ENCODE measurements around the gene RNF149. TPM values are rescaled to one million over a fixed set of nuclear protein-coding genes. Genes with fewer than 3 reads are reported as not detected.
A peak's percentile ranks its signal among the peaks of the same experiment; 100 is the strongest.

RNF149 gene
- total RNA-seq, 1 experiment from 2014 or later: 40.2 TPM

DNA sequence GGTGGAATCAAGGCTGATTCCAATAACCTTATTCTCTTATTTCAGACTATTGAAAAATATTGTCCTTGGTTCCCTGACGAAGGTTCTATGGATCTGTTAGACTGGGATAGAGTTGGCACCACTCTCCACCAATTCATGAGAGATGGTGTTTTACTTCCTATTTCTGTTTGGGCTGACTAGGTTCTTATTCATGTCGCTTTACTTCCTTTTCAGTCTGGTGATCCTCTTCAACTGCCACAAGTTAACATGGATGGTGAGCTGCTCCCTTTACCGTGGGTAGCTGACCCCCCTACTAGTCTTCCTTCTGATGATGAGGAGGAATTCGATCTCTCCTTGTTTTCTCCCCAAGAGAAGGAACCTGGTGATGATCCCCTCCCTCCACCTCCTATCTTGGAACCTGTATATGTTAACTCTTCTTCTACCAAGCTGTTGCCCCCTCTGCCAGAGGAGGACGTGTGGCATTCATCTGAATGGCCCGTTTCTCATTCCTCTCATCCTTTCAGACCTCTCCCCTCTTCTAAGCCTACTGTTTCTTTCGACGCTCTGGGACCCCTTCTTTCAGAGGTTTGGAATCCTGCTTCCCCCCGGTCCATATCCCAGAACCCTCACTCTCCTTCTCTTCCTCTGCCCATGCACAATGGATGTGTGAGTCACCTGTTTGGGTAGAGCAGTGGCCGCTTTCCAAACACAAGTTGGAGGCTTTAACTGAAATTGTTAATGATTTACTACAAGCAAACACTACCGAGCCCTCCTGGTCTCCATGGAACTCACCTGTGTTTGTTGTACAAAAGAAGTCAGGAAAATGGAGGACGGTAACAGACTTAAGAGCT is 69.4 kb downstream of the RNF149 start:
- TF ChIP-seq, protein P1, sequence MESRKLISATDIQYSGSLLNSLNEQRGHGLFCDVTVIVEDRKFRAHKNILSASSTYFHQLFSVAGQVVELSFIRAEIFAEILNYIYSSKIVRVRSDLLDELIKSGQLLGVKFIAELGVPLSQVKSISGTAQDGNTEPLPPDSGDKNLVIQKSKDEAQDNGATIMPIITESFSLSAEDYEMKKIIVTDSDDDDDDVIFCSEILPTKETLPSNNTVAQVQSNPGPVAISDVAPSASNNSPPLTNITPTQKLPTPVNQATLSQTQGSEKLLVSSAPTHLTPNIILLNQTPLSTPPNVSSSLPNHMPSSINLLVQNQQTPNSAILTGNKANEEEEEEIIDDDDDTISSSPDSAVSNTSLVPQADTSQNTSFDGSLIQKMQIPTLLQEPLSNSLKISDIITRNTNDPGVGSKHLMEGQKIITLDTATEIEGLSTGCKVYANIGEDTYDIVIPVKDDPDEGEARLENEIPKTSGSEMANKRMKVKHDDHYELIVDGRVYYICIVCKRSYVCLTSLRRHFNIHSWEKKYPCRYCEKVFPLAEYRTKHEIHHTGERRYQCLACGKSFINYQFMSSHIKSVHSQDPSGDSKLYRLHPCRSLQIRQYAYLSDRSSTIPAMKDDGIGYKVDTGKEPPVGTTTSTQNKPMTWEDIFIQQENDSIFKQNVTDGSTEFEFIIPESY (IDR thresholded peaks at IDR 0.05; ENCODE audit: extremely low read depth, insufficient replicate concordance, low read length): no peak
- TF ChIP-seq EGR1 (IDR thresholded peaks at IDR 0.05; ENCODE audit: low read depth) (no peak), ZFX (IDR thresholded peaks at IDR 0.05) (no peak), POLR2A (IDR thresholded peaks at IDR 0.05; ENCODE audit: borderline replicate concordance, extremely low read depth, insufficient read depth, insufficient read length) (no peak), YY1 (IDR thresholded peaks at IDR 0.05; ENCODE audit: extremely low read depth, insufficient replicate concordance, low read depth, low read length) (no peak), CEBPB (IDR thresholded peaks at IDR 0.05; ENCODE audit: low read depth) (no peak), CBX3 (IDR thresholded peaks at IDR 0.05; ENCODE audit: low read depth) (no peak), EZH2 (IDR thresholded peaks at IDR 0.05) (no peak), SP1 (IDR thresholded peaks at IDR 0.05; ENCODE audit: low read depth) (no peak), SIN3A (IDR thresholded peaks at IDR 0.05; ENCODE audit: low read depth) (no peak), JUND (IDR thresholded peaks at IDR 0.05) (no peak), TCF7L2 (IDR thresholded peaks at IDR 0.05; ENCODE audit: borderline replicate concordance, extremely low read depth, insufficient read depth, insufficient read length) (no peak), FOSL1 (IDR thresholded peaks at IDR 0.05; ENCODE audit: low read depth) (no peak), EZH2phosphoT487 (IDR thresholded peaks at IDR 0.05; ENCODE audit: borderline replicate concordance) (no peak), RAD21 (IDR thresholded peaks at IDR 0.05; ENCODE audit: low read depth) (no peak)
- TF ChIP-seq, protein P2, sequence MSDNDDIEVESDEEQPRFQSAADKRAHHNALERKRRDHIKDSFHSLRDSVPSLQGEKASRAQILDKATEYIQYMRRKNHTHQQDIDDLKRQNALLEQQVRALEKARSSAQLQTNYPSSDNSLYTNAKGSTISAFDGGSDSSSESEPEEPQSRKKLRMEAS (IDR thresholded peaks at IDR 0.05): no peak
- TF ChIP-seq, protein P3, sequence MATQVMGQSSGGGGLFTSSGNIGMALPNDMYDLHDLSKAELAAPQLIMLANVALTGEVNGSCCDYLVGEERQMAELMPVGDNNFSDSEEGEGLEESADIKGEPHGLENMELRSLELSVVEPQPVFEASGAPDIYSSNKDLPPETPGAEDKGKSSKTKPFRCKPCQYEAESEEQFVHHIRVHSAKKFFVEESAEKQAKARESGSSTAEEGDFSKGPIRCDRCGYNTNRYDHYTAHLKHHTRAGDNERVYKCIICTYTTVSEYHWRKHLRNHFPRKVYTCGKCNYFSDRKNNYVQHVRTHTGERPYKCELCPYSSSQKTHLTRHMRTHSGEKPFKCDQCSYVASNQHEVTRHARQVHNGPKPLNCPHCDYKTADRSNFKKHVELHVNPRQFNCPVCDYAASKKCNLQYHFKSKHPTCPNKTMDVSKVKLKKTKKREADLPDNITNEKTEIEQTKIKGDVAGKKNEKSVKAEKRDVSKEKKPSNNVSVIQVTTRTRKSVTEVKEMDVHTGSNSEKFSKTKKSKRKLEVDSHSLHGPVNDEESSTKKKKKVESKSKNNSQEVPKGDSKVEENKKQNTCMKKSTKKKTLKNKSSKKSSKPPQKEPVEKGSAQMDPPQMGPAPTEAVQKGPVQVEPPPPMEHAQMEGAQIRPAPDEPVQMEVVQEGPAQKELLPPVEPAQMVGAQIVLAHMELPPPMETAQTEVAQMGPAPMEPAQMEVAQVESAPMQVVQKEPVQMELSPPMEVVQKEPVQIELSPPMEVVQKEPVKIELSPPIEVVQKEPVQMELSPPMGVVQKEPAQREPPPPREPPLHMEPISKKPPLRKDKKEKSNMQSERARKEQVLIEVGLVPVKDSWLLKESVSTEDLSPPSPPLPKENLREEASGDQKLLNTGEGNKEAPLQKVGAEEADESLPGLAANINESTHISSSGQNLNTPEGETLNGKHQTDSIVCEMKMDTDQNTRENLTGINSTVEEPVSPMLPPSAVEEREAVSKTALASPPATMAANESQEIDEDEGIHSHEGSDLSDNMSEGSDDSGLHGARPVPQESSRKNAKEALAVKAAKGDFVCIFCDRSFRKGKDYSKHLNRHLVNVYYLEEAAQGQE (IDR thresholded peaks at IDR 0.05; ENCODE audit: low read depth): no peak
- TF ChIP-seq, protein P4, sequence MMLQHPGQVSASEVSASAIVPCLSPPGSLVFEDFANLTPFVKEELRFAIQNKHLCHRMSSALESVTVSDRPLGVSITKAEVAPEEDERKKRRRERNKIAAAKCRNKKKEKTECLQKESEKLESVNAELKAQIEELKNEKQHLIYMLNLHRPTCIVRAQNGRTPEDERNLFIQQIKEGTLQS (IDR thresholded peaks at IDR 0.05): no peak
- TF ChIP-seq, protein P5, sequence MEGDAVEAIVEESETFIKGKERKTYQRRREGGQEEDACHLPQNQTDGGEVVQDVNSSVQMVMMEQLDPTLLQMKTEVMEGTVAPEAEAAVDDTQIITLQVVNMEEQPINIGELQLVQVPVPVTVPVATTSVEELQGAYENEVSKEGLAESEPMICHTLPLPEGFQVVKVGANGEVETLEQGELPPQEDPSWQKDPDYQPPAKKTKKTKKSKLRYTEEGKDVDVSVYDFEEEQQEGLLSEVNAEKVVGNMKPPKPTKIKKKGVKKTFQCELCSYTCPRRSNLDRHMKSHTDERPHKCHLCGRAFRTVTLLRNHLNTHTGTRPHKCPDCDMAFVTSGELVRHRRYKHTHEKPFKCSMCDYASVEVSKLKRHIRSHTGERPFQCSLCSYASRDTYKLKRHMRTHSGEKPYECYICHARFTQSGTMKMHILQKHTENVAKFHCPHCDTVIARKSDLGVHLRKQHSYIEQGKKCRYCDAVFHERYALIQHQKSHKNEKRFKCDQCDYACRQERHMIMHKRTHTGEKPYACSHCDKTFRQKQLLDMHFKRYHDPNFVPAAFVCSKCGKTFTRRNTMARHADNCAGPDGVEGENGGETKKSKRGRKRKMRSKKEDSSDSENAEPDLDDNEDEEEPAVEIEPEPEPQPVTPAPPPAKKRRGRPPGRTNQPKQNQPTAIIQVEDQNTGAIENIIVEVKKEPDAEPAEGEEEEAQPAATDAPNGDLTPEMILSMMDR (IDR thresholded peaks at IDR 0.05 in 2 of 3, conservative IDR thresholded peaks at IDR 0.05 in 1 of 3; ENCODE audit: borderline replicate concordance in 1 of 3, insufficient read depth in 1 of 3, low read depth in 2 of 3, low read length in 2 of 3): no peak
- H3K9ac ChIP-seq (ENCODE audit: low read length): no peak overlapping the region
- no peaks in the 10 kb centered on the region for H3K27me3 ChIP-seq (ENCODE audit: insufficient read depth, low read length)
- no peak for ATAC-seq
- no peak overlapping the region for H3K27ac ChIP-seq (ENCODE audit: low read depth, low read length)
- H3K9me3 ChIP-seq (ENCODE audit: control insufficient read depth in 1 of 2, insufficient read depth in 1 of 2, low read depth in 1 of 2, low read length in 2 of 2): no peaks in the 10 kb centered on the region
- ChIA-PET RAD21 (ENCODE audit: low non-redundant PET in 1 of 2, low total read pairs in 2 of 2, uncharacterized antibody in 2 of 2, unreplicated experiment in 2 of 2) (interaction anchor here in 1 of 2 experiments (0.6 kb wide), 1 partner anchor 330 kb away, joined by 6 read pairs; no protein-coding TSS in a partner anchor), POLR2A (no interaction called here), CTCF (interaction anchor here (1.0 to 1.5 kb wide), 3 partner anchors 10 to 227 kb away, joined by 3 to 4 read pairs (median 4); no protein-coding TSS in a partner anchor)
- no peaks in the 10 kb centered on the region for H3K36me3 ChIP-seq (ENCODE audit: control insufficient read depth in 1 of 2, insufficient read depth in 2 of 2, low read length in 2 of 2)
- no peaks in the 10 kb centered on the region for H4K20me1 ChIP-seq (ENCODE audit: insufficient read depth)
- intact Hi-C loops (cut with micrococcal nuclease): no loop called here
- no peaks in the 10 kb centered on the region for H3K9me2 ChIP-seq (ENCODE audit: insufficient read depth)
- H2AFZ ChIP-seq (ENCODE audit: low read depth, low read length, poor library complexity, severe bottlenecking): no peak overlapping the region
- H3K79me2 ChIP-seq (ENCODE audit: insufficient read depth, low read length): no peaks in the 10 kb centered on the region
- no peak overlapping the region for H3K4me3 ChIP-seq (replicated peaks in 1 of 2; ENCODE audit: low read depth in 1 of 2, low read length in 2 of 2)
- peaks cover 0 to 10% of the 10 kb centered on the region in 2 experiments; a peak in 2 of 4 replicates for H3K4me1 ChIP-seq (ENCODE audit: control insufficient read depth in 1 of 2, insufficient read depth in 2 of 2, low read length in 2 of 2)
- no TSS peak for BruUV-seq (replicated peaks)
- no peak for DNase-seq (ENCODE audit: low read depth, low spot score)
- peak overlapping the region; percentile 35; the same call in 1 of the 2 replicates for H3K4me2 ChIP-seq (ENCODE audit: low read length)

Data from HCT116 (cell line).